GM20000 (cell line): ENCODE results near the gene PDZD4.
A peak's percentile ranks its signal among the peaks of the same experiment; 100 is the strongest.

Experiments used
- DNase-seq: peaks from one replicate; pipeline ENCODE4 v3.0.0; 2012; ENCODE audit warnings: low spot score
- TF ChIP-seq, protein P1 (sequence below): IDR thresholded peaks from 2 replicates; pipeline ENCODE4 v1.5.1; 2012; ENCODE audit warnings: mild to moderate bottlenecking, control low read depth; ENCODE audit errors: extremely low read depth, missing control alignments

The PDZD4 gene

DNA sequence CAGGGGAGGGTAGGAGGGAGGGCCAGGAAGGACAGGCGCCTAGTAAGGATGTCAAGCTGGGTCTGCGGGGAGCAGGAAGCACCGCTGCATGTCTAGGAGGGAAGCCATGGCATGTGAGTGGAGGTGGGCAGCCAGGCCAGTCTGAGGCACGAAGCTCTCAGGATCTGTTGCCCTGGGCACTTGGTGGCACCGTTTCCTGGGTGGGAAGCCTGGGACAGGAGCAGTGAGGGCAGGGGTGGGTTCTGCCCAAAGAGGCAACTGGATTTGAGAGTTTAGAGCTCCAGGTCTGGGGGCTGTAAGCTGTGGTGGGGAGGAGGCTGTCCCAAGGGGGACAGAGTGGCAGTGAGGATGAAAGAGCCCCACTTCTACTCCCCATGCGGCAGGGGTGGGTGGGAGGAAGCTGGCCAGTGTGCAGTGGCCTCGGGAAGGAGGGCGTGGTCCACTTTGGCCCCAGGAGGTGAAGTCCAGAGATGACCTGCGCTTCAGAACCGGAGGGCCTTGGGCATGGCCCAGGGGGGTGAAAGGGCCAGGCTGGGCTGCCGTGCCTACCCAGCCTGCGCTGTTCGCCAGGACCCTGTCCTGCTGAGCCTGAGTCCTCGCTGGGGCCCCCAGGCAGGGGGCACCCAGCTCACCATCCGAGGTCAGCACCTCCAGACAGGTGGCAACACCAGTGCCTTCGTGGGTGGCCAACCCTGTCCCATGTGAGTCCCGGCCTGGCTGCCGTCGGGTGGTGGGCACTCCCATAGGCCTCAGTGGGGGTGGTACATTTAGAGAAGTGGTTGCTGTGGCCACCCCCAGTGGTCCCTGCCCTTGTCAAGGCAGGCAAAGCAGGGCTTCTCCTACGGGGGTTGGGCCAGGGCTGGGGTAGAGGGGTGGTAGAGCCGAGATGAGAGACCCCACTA, 57.8 kb downstream of the PDZD4 start:
- TF ChIP-seq, protein P1, sequence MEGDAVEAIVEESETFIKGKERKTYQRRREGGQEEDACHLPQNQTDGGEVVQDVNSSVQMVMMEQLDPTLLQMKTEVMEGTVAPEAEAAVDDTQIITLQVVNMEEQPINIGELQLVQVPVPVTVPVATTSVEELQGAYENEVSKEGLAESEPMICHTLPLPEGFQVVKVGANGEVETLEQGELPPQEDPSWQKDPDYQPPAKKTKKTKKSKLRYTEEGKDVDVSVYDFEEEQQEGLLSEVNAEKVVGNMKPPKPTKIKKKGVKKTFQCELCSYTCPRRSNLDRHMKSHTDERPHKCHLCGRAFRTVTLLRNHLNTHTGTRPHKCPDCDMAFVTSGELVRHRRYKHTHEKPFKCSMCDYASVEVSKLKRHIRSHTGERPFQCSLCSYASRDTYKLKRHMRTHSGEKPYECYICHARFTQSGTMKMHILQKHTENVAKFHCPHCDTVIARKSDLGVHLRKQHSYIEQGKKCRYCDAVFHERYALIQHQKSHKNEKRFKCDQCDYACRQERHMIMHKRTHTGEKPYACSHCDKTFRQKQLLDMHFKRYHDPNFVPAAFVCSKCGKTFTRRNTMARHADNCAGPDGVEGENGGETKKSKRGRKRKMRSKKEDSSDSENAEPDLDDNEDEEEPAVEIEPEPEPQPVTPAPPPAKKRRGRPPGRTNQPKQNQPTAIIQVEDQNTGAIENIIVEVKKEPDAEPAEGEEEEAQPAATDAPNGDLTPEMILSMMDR = no peak
- DNase-seq = no peak

DNA sequence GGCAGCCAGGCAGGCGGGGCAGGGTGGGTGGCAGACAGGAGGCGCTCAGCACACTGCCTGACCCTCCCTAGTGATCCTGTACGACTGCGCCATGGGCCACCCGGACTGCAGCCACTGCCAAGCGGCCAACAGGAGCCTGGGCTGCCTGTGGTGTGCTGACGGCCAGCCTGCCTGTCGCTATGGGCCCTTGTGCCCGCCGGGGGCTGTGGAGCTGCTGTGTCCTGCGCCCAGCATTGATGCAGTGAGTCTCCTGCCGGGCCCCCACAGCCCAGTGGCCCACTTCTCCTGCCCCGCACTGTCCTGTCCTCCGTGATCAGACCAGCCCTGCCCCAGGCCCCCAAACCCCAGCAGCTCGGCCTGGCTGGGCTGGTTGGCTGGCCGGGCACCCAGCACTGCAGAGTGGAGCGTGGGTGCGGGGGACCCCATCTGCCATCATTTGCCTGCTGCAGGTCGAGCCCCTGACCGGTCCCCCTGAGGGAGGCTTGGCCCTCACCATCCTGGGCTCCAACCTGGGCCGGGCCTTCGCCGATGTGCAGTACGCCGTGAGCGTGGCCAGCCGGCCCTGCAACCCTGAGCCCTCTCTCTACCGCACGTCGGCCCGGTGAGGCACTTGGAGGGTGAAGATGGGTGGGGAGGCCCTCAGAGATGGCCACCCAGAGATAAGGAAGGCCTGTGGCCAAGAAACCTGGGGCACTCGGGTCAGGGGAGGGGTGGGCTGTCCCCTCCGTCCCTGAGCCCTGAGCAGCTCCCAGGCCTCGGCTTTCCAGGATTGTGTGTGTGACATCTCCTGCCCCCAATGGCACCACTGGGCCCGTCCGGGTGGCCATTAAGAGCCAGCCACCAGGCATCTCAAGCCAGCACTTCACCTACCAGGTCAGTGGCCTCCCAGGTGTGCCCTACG, 58.7 kb downstream of the PDZD4 start:
- DNase-seq = peak; percentile 11
- TF ChIP-seq, protein P1 = no peak

DNA sequence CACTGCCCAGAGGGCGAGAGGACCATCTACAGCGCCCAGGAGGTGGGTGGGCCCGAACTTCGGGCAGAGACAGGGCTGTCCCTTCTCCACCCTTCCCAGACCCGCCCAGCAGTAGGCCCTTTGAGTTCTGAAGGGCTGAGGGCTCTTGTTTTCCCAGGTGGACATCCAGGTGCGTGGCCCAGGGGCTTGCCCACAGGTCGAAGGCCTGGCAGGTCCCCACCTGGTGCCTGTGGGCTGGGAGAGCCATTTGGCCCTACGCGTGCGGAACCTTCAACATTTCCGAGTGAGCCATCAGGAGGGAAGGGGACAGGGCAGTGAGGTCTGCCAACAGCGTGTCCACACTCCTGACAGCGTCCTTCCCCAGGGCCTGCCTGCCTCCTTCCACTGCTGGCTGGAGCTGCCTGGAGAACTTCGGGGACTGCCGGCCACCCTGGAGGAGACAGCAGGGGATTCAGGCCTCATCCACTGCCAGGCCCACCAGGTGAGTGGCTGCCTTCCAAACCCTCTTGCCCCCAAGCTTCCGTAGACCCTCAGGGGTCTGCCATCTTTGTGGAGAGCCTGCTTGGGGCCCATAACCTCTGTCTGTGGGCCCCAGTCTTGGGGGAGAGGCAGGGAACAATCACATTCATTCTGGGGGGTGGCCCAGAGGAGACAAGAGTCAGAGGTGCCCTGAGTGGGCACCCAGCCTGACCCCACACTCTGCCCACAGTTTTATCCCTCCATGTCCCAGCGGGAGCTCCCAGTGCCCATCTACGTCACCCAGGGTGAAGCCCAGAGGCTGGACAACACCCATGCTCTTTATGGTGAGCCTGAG, 59.5 kb downstream of the PDZD4 start:
- TF ChIP-seq, protein P1 = no peak
- peak; percentile 5 for DNase-seq

DNA sequence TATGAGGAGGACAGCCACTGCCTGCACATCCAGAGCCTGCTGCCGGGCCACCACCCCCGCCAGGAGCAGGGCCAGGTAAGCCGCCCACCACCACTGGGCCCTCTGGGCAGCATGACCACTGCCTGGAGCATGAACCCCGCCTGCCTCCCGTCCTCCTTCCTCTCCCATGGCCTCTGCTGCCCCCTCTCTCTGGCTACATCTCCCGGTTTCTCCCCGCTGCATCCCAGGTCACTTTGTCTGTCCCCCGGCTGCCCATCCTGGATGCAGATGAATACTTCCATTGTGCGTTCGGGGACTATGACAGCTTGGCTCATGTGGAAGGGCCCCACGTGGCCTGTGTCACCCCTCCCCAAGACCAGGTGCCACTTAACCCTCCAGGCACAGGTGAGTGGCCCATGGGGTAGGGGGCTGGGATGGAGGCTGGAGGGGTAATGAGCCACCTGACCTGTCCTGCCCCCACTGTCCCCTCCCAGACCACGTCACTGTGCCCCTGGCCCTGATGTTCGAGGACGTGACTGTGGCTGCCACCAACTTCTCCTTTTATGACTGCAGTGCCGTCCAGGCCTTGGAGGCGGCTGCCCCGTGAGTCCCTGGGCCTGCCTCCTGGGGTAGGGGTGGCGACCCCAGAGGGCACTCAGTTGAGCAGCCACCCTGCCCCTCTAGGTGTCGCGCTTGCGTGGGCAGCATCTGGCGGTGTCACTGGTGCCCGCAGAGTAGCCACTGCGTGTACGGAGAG, 60.3 kb downstream of the PDZD4 start:
- DNase-seq = peak; percentile 10
- TF ChIP-seq, protein P1 = no peak

DNA sequence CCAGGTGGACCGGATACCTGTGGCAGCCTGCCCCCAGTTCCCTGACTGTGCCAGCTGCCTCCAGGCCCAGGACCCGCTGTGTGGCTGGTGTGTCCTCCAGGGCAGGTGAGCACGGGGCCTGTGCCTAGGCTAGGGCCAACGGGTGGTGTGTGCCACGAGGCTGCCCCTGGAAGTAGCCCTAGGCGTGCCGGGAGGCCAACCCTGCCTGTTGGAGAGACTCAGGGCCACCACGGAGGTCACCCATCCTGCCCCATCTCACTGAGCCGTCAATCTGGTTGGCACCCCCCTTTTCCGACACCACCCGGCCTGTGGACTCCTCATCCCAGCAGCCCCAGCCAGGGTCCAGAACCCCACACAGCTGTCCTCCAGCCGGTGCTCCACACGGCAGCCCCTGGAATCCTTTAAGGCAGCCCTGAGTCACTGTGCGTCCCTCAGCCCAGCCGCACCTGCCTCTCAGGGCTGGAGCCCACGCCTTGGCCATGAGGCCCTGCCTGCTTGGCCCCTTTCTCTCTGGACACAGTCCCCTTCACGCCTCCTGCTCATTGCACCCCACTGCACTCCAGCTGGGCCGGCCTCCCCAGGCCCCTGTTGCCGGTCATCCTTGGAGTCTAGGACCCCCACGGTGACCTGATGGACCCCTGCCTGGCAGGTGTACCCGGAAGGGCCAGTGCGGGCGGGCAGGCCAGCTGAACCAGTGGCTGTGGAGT, 61.0 kb downstream of the PDZD4 start:
- TF ChIP-seq, protein P1 = no peak

More for the DNA sequence above, 61.0 kb downstream of the PDZD4 start:
- DNase-seq = peak; percentile 2
